ENCODE measurements around the gene RPP40. TPM values are rescaled to one million over a fixed set of nuclear protein-coding genes. Genes with fewer than 3 reads are reported as not detected.

RPP40 gene
- total RNA-seq, 4 donors from 2014 or later, result 5.0 to 14.2 (median 8.5) TPM

- intact Hi-C loops (cut with DNase I), result no loop called here
- Histone ChIP-seq H3K27ac (no peak overlapping the region), H3K4me1 (no peaks in the 10 kb centered on the region), H3K9me3 (no peaks in the 10 kb centered on the region), H3K27me3 (no peaks in the 10 kb centered on the region), H3K36me3 (no peaks in the 10 kb centered on the region), H3K4me3 (replicated peaks in 1 of 3) (no peak overlapping the region)
- WGBS, 2 donors, result 88 to 93% methylated on average over 5 of the region's 5 CpGs
- DNase-seq, result no peak
- no peak for TF ChIP-seq POLR2A (IDR thresholded peaks at IDR 0.05)
- TF ChIP-seq, protein P1, sequence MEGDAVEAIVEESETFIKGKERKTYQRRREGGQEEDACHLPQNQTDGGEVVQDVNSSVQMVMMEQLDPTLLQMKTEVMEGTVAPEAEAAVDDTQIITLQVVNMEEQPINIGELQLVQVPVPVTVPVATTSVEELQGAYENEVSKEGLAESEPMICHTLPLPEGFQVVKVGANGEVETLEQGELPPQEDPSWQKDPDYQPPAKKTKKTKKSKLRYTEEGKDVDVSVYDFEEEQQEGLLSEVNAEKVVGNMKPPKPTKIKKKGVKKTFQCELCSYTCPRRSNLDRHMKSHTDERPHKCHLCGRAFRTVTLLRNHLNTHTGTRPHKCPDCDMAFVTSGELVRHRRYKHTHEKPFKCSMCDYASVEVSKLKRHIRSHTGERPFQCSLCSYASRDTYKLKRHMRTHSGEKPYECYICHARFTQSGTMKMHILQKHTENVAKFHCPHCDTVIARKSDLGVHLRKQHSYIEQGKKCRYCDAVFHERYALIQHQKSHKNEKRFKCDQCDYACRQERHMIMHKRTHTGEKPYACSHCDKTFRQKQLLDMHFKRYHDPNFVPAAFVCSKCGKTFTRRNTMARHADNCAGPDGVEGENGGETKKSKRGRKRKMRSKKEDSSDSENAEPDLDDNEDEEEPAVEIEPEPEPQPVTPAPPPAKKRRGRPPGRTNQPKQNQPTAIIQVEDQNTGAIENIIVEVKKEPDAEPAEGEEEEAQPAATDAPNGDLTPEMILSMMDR (IDR thresholded peaks at IDR 0.05), result no peak
Observed at GRCh38 chr6:4967301-4968030, 36.4 kb downstream of the RPP40 start.

GRCh38 chr6:4965562-4966389 lies 38.1 kb downstream of the RPP40 start:
- DNase-seq, result no peak
- Histone ChIP-seq H3K36me3 (no peaks in the 10 kb centered on the region), H3K4me1 (no peaks in the 10 kb centered on the region), H3K27ac (no peak overlapping the region), H3K27me3 (no peaks in the 10 kb centered on the region), H3K4me3 (replicated peaks in 1 of 3) (no peak overlapping the region), H3K9me3 (no peaks in the 10 kb centered on the region)
- intact Hi-C loops (cut with DNase I), result no loop called here
- TF ChIP-seq, protein P1 (IDR thresholded peaks at IDR 0.05), result no peak
- no peak for TF ChIP-seq POLR2A (IDR thresholded peaks at IDR 0.05)
- 89 to 90% methylated on average over 8 of the region's 8 CpGs for WGBS, 2 donors

DNA sequence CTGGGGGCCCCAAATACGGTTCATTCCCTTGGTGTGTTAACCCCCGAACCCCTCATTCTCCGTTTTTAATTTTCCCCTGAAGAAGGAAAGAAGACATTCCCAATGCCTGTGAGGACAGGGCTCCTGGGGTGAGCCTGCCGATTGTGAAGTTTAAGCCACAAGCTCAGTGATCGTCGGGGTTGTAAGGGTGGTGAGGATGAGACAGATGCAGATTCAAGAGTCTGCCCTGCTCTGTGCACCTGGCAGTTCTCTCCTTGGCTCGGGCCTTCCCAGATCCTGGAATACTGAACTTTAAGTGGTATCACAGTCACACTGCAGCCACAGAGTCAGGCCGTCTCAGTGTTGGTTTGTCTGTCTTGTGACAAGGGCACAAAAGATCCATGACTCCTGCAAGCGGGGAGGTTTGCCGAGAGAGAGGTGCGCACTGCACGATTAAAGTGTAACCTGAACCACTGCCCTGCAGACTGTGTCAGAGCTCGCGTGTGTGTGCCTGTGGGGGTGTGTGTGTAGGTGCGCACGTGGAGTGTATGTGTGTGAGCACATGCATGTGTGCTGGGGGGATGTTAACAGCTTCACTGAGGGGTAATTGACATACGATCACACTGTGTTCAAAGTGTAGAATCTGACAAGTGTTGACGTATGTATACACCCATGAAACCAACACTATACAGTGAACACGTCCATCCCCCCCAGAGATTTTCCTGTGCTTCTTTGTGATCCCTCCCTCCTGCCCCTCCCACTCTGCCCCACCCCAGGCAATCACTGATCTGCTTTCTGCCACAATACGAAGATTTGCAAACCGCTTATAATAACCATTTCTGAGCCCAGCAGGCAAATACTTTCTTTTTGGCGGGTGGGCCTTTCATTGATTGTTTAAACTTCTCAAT lies 38.9 kb downstream of the RPP40 start:
- intact Hi-C loops (cut with DNase I), result no loop called here
- Histone ChIP-seq H3K27me3 (no peaks in the 10 kb centered on the region), H3K9me3 (no peaks in the 10 kb centered on the region), H3K36me3 (no peaks in the 10 kb centered on the region), H3K27ac (no peak overlapping the region), H3K4me1 (no peaks in the 10 kb centered on the region), H3K4me3 (replicated peaks in 1 of 3) (no peak overlapping the region)
- TF ChIP-seq, protein P1 (IDR thresholded peaks at IDR 0.05), result no peak
- no peak for TF ChIP-seq POLR2A (IDR thresholded peaks at IDR 0.05)
- DNase-seq, result no peak
- 77 to 82% methylated on average over 22 of the region's 22 CpGs for WGBS, 2 donors

DNA sequence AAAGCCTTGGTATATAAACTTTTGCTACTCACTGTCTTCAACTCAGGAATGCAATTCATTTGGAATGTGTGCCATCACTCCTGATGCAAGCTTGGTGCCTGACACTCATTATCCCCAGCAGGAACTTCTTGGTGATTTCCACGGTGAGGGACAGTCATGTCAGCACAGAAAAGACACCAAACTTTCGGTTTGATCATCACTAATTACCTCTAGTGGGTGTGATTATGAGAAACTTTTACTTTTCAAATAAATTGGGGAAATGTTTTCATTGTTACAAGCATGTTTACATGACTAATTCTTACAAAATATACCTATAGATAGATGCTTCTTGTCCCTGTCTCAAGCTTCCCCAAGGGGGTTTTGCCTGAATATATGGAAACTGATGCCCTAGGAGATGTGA lies 40.9 kb downstream of the RPP40 start:
- intact Hi-C loops (cut with DNase I), result no loop called here
- Histone ChIP-seq H3K27me3 (no peaks in the 10 kb centered on the region), H3K4me1 (no peaks in the 10 kb centered on the region), H3K4me3 (replicated peaks in 1 of 3) (no peak overlapping the region), H3K9me3 (no peaks in the 10 kb centered on the region), H3K27ac (no peak overlapping the region), H3K36me3 (no peaks in the 10 kb centered on the region)
- 77 to 90% methylated on average over 2 of the region's 2 CpGs for WGBS, 2 donors
- TF ChIP-seq POLR2A (IDR thresholded peaks at IDR 0.05), result no peak
- TF ChIP-seq, protein P1 (IDR thresholded peaks at IDR 0.05), result no peak
- DNase-seq, result no peak
